Thoracic aorta (tissue), 2 donors: ENCODE data around the gene KCNQ5. TPM values are rescaled to one million over a fixed set of nuclear protein-coding genes. Genes with fewer than 3 reads are reported as not detected.

Experiments used
- ATAC-seq: fragments of 150-250 bp; one replicate; pipeline ENCODE4 v1.8.0; 2017; ENCODE audit warnings: low read depth; ENCODE audit not compliant: insufficient number of reproducible peaks, low FRiP score
- DNase-seq: peaks from one replicate; pipeline ENCODE4 v3.0.0-alpha.2; 2020; ENCODE audit warnings: low spot score
- H3K27ac ChIP-seq, 2 donors: fragments of 200-600 bp; sonication (generic); 1 replicate in 1 of 2; 2 replicates in 1 of 2; pipeline ENCODE4 v1.5.1; 2016; ENCODE audit warnings: mild to moderate bottlenecking in 2 of 2, moderate library complexity in 2 of 2
- H3K27me3 ChIP-seq: fragments of 200-600 bp; sonication (generic); replicated peaks from 2 replicates; pipeline ENCODE4 v1.6.0; 2016; ENCODE audit warnings: mild to moderate bottlenecking; ENCODE audit not compliant: insufficient read depth
- H3K36me3 ChIP-seq: fragments of 200-600 bp; sonication (generic); one replicate; pipeline ENCODE4 v1.5.1; 2016
- H3K4me1 ChIP-seq, 2 donors: fragments of 200-600 bp; sonication (generic); 1 replicate in 1 of 2; 2 replicates in 1 of 2; pipeline versions ENCODE4 v1.5.1 to v1.6.0; 2016; ENCODE audit warnings: low read depth in 2 of 2, mild to moderate bottlenecking in 1 of 2; ENCODE audit not compliant: control insufficient read depth in 1 of 2
- H3K4me3 ChIP-seq: fragments of 200-600 bp; sonication (generic); 2 replicates; pipeline ENCODE4 v1.5.1; 2016; ENCODE audit warnings: mild to moderate bottlenecking
- H3K9me3 ChIP-seq: fragments of 200-600 bp; sonication (generic); 2 replicates; pipeline ENCODE4 v1.5.1; 2016
- CTCF ChIP-seq: fragments of 200-600 bp; sonication (generic); IDR thresholded peaks from one replicate; pipeline ENCODE4 v1.5.1; 2019; ENCODE audit warnings: antibody characterized with exemption
- total RNA-seq, 2 donors: library from RNA; depleted of rRNA; stranded (reverse); fragments of >200 nt; gene quantifications; one replicate each; pipeline versions ENCODE4 v1.1.0 to v1.2.3, GENCODE V29; 2016

KCNQ5 gene
- total RNA-seq, 2 donors from 2014 or later = 7.3 to 8.5 TPM

GRCh38 chr6:73004231-73004630 lies 382.4 kb downstream of the KCNQ5 start:
- Histone ChIP-seq H3K4me3 (no peak overlapping the region), H3K36me3 (no peaks in the 10 kb centered on the region), H3K9me3 (peaks cover 4% of the 10 kb centered on the region), H3K27me3 (no peaks in the 10 kb centered on the region), H3K27ac (no peak overlapping the region), H3K4me1 (no peaks in the 10 kb centered on the region)
- no peak for TF ChIP-seq CTCF
- no peak for DNase-seq
- no peak for ATAC-seq

- no peaks in the 10 kb centered on the region for H3K36me3 ChIP-seq
- peaks cover 4% of the 10 kb centered on the region for H3K9me3 ChIP-seq
- H3K27me3 ChIP-seq = no peaks in the 10 kb centered on the region
- no peak overlapping the region for H3K4me3 ChIP-seq
- ATAC-seq (no peak), DNase-seq (no peak)
- no peak overlapping the region for H3K27ac ChIP-seq
- H3K4me1 ChIP-seq = no peaks in the 10 kb centered on the region
- no peak for TF ChIP-seq CTCF
These were observed 383.0 kb downstream of the KCNQ5 start for GRCh38 chr6:73004861-73005260.

- Histone ChIP-seq H3K36me3 (no peaks in the 10 kb centered on the region), H3K27me3 (no peaks in the 10 kb centered on the region), H3K4me3 (no peak overlapping the region), H3K9me3 (peaks cover 4% of the 10 kb centered on the region), H3K27ac (no peak overlapping the region), H3K4me1 (no peaks in the 10 kb centered on the region)
- no peak for TF ChIP-seq CTCF
- ATAC-seq (no peak), DNase-seq (no peak)
These were observed 384.3 kb downstream of the KCNQ5 start for GRCh38 chr6:73006146-73006545.

- Histone ChIP-seq H3K36me3 (no peaks in the 10 kb centered on the region), H3K27me3 (no peaks in the 10 kb centered on the region), H3K27ac (no peak overlapping the region), H3K4me3 (no peak overlapping the region), H3K9me3 (peaks cover 4% of the 10 kb centered on the region), H3K4me1 (no peaks in the 10 kb centered on the region)
- DNase-seq (no peak), ATAC-seq (no peak)
- TF ChIP-seq CTCF = no peak
These were observed 390.1 kb downstream of the KCNQ5 start for GRCh38 chr6:73011945-73012344.

GRCh38 chr6:73017476-73017875 lies 395.6 kb downstream of the KCNQ5 start:
- Histone ChIP-seq H3K4me3 (no peak overlapping the region), H3K27me3 (no peaks in the 10 kb centered on the region), H3K36me3 (no peaks in the 10 kb centered on the region), H3K4me1 (peaks cover 0 to 9% of the 10 kb centered on the region in 2 donors), H3K27ac (no peak overlapping the region), H3K9me3 (no peaks in the 10 kb centered on the region)
- TF ChIP-seq CTCF = no peak
- no peak for ATAC-seq
- DNase-seq = no peak
